Mucosa of rectum (tissue), 2 donors: ENCODE data around the gene ZAR1.

ENCODE experiments used
- H3K27ac ChIP-seq, 2 donors: one replicate each; pipeline ENCODE4 v1.7.0; 2013; ENCODE audit warnings: inconsistent platforms in 2 of 2, low read depth in 2 of 2, low read length in 2 of 2
- H3K27me3 ChIP-seq, 2 donors: one replicate each; pipeline ENCODE4 v1.7.0; 2013; ENCODE audit warnings: low read length in 2 of 2; ENCODE audit not compliant: control insufficient read depth in 2 of 2, insufficient read depth in 2 of 2
- H3K36me3 ChIP-seq, 2 donors: one replicate each; pipeline ENCODE4 v1.7.0; 2013; ENCODE audit warnings: low read length in 2 of 2; ENCODE audit not compliant: control insufficient read depth in 2 of 2, insufficient read depth in 2 of 2
- H3K4me1 ChIP-seq, 2 donors: one replicate each; pipeline ENCODE4 v1.7.0; 2013; ENCODE audit warnings: low read length in 2 of 2, mild to moderate bottlenecking in 1 of 2; ENCODE audit not compliant: control insufficient read depth in 2 of 2, insufficient read depth in 2 of 2
- H3K4me3 ChIP-seq, 2 donors: one replicate each; pipeline ENCODE4 v1.7.0; 2013; ENCODE audit warnings: low read length in 2 of 2
- H3K9ac ChIP-seq, 2 donors: one replicate each; pipeline ENCODE4 v1.7.0; 2013; ENCODE audit warnings: low read length in 2 of 2, low read depth in 1 of 2, mild to moderate bottlenecking in 1 of 2
- H3K9me3 ChIP-seq, 2 donors: one replicate each; pipeline ENCODE4 v1.7.0; 2013; ENCODE audit warnings: low read length in 2 of 2; ENCODE audit not compliant: control insufficient read depth in 2 of 2
- donor health status: healthy.
- donor health status: Normal muscosa, but diverticular disease.

The ZAR1 gene

GRCh38 chr4:48504026-48504330 lies 13.9 kb downstream of the ZAR1 start:
- Histone ChIP-seq H3K27me3 (no peaks in the 10 kb centered on the region), H3K9me3 (no peaks in the 10 kb centered on the region), H3K27ac (no peak overlapping the region), H3K36me3 (peaks cover 69 to 70% of the 10 kb centered on the region in 2 donors), H3K4me3 (no peak overlapping the region), H3K9ac (no peak overlapping the region), H3K4me1 (no peaks in the 10 kb centered on the region)

- no peak overlapping the region for H3K27ac ChIP-seq
- no peak overlapping the region for H3K4me3 ChIP-seq
- no peaks in the 10 kb centered on the region for H3K27me3 ChIP-seq
- peaks cover 69 to 70% of the 10 kb centered on the region in 2 donors for H3K36me3 ChIP-seq
- no peaks in the 10 kb centered on the region for H3K9me3 ChIP-seq
- no peaks in the 10 kb centered on the region for H3K4me1 ChIP-seq
- no peak overlapping the region for H3K9ac ChIP-seq
Measured at GRCh38 chr4:48504352-48504751, 14.3 kb downstream of the ZAR1 start.

GRCh38 chr4:48506716-48507115 lies 16.7 kb downstream of the ZAR1 start:
- H3K9me3 ChIP-seq: no peaks in the 10 kb centered on the region
- H3K27me3 ChIP-seq: no peaks in the 10 kb centered on the region
- no peaks in the 10 kb centered on the region for H3K4me1 ChIP-seq
- no peak overlapping the region for H3K4me3 ChIP-seq
- peaks cover 74 to 75% of the 10 kb centered on the region in 2 donors for H3K36me3 ChIP-seq
- H3K9ac ChIP-seq: no peak overlapping the region
- H3K27ac ChIP-seq: no peak overlapping the region

GRCh38 chr4:48509543-48509942 lies 19.5 kb downstream of the ZAR1 start:
- no peaks in the 10 kb centered on the region for H3K9me3 ChIP-seq
- H3K27me3 ChIP-seq: no peaks in the 10 kb centered on the region
- no peak overlapping the region for H3K27ac ChIP-seq
- no peaks in the 10 kb centered on the region for H3K4me1 ChIP-seq
- H3K4me3 ChIP-seq: no peak overlapping the region
- H3K36me3 ChIP-seq: peaks cover 84 to 86% of the 10 kb centered on the region in 2 donors
- no peak overlapping the region for H3K9ac ChIP-seq

GRCh38 chr4:48518143-48518542 lies 28.1 kb downstream of the ZAR1 start:
- peaks cover 72 to 84% of the 10 kb centered on the region in 2 donors for H3K36me3 ChIP-seq

GRCh38 chr4:48526406-48526805 lies 36.4 kb downstream of the ZAR1 start:
- H3K36me3 ChIP-seq: peaks cover 89 to 90% of the 10 kb centered on the region in 2 donors
- H3K4me3 ChIP-seq: no peak overlapping the region
- no peaks in the 10 kb centered on the region for H3K9me3 ChIP-seq
- no peak overlapping the region for H3K27ac ChIP-seq
- no peak overlapping the region for H3K9ac ChIP-seq
- no peaks in the 10 kb centered on the region for H3K27me3 ChIP-seq
- no peaks in the 10 kb centered on the region for H3K4me1 ChIP-seq

More at GRCh38 chr4:48518143-48518542, 28.1 kb downstream of the ZAR1 start:
- Histone ChIP-seq H3K4me1 (no peaks in the 10 kb centered on the region), H3K27me3 (no peaks in the 10 kb centered on the region), H3K27ac (no peak overlapping the region), H3K9me3 (no peaks in the 10 kb centered on the region), H3K4me3 (no peak overlapping the region), H3K9ac (no peak overlapping the region)

GRCh38 chr4:48538358-48538757 lies 48.3 kb downstream of the ZAR1 start:
- Histone ChIP-seq H3K27me3 (no peaks in the 10 kb centered on the region), H3K9ac (no peak overlapping the region), H3K36me3 (peaks cover 75 to 90% of the 10 kb centered on the region in 2 donors), H3K4me1 (no peaks in the 10 kb centered on the region), H3K4me3 (no peak overlapping the region), H3K27ac (no peak overlapping the region), H3K9me3 (no peaks in the 10 kb centered on the region)

GRCh38 chr4:48539597-48539996 lies 49.5 kb downstream of the ZAR1 start:
- H3K4me3 ChIP-seq: no peak overlapping the region
- H3K36me3 ChIP-seq: peaks cover 77 to 92% of the 10 kb centered on the region in 2 donors
- no peak overlapping the region for H3K9ac ChIP-seq
- no peaks in the 10 kb centered on the region for H3K9me3 ChIP-seq
- H3K27me3 ChIP-seq: no peaks in the 10 kb centered on the region
- H3K4me1 ChIP-seq: no peaks in the 10 kb centered on the region
- no peak overlapping the region for H3K27ac ChIP-seq

- Histone ChIP-seq H3K27ac (no peak overlapping the region), H3K36me3 (peaks cover 82 to 91% of the 10 kb centered on the region in 2 donors), H3K9ac (no peak overlapping the region), H3K4me3 (no peak overlapping the region), H3K4me1 (no peaks in the 10 kb centered on the region), H3K27me3 (no peaks in the 10 kb centered on the region), H3K9me3 (no peaks in the 10 kb centered on the region)
Measured at GRCh38 chr4:48542888-48543287, 52.8 kb downstream of the ZAR1 start.

GRCh38 chr4:48543796-48544195 lies 53.7 kb downstream of the ZAR1 start:
- Histone ChIP-seq H3K4me3 (no peak overlapping the region), H3K4me1 (no peaks in the 10 kb centered on the region), H3K9ac (no peak overlapping the region), H3K9me3 (no peaks in the 10 kb centered on the region), H3K27ac (no peak overlapping the region), H3K36me3 (peaks cover 88 to 94% of the 10 kb centered on the region in 2 donors), H3K27me3 (no peaks in the 10 kb centered on the region)
